ENCODE data around the gene HHIPL1.

DNA sequence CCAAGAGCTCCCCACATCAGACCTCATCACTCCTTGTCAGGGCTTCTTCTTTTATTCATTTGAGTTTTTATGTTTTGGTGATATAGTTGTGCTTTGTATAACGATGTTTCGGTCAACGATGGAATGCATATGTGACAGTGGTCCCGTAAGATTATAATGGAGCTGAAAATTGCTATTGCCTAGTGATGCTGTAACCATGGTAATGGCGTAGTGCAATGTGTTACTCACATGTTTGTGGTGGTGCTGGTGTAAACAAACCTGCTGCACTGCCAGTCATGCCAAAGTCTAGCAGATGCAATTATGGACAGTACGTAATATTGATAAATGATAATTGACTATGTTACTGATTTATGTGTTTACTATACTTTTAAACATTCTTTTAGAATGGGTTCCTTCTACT lies 55.5 kb downstream of the HHIPL1 start:
- TF ChIP-seq RFX5 (IDR thresholded peaks at IDR 0.05) (no peak), MYC (IDR thresholded peaks at IDR 0.05; ENCODE audit: borderline replicate concordance, low read length) (no peak), JUN (IDR thresholded peaks at IDR 0.05) (no peak), POLR2A (IDR thresholded peaks at IDR 0.05; ENCODE audit: low read length) (no peak)
- TF ChIP-seq, protein P1, sequence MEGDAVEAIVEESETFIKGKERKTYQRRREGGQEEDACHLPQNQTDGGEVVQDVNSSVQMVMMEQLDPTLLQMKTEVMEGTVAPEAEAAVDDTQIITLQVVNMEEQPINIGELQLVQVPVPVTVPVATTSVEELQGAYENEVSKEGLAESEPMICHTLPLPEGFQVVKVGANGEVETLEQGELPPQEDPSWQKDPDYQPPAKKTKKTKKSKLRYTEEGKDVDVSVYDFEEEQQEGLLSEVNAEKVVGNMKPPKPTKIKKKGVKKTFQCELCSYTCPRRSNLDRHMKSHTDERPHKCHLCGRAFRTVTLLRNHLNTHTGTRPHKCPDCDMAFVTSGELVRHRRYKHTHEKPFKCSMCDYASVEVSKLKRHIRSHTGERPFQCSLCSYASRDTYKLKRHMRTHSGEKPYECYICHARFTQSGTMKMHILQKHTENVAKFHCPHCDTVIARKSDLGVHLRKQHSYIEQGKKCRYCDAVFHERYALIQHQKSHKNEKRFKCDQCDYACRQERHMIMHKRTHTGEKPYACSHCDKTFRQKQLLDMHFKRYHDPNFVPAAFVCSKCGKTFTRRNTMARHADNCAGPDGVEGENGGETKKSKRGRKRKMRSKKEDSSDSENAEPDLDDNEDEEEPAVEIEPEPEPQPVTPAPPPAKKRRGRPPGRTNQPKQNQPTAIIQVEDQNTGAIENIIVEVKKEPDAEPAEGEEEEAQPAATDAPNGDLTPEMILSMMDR (IDR thresholded peaks at IDR 0.05): no peak
